Measurements from ENCODE around the gene C3orf20. TPM values are rescaled to one million over a fixed set of nuclear protein-coding genes. Genes with fewer than 3 reads are reported as not detected.

C3orf20 gene
- total and polyA plus RNA-seq, 11 donors, result 0.21 to 0.31 TPM; not detected in 9

GRCh38 chr3:14657579-14657978 lies 17.4 kb upstream of the C3orf20 start:
- no peak overlapping the region for H3K4me3 ChIP-seq
- 84 to 92% (median 88%) methylated on average over 2 of the region's 2 CpGs for WGBS, 4 donors
- intact Hi-C loops (cut with DNase I), result loop anchor here in 4 of 10 donors (10.0 kb wide), 1 partner anchor 437 kb away; the partner anchor contains the start of gene RBSN (in 4 of the 4)
- peaks cover 2 to 90% (median 83%) of the 10 kb centered on the region in 9 donors for H3K36me3 ChIP-seq
- H3K27me3 ChIP-seq, result no peaks in the 10 kb centered on the region
- no peak for DNase-seq
- TF ChIP-seq, protein P1, sequence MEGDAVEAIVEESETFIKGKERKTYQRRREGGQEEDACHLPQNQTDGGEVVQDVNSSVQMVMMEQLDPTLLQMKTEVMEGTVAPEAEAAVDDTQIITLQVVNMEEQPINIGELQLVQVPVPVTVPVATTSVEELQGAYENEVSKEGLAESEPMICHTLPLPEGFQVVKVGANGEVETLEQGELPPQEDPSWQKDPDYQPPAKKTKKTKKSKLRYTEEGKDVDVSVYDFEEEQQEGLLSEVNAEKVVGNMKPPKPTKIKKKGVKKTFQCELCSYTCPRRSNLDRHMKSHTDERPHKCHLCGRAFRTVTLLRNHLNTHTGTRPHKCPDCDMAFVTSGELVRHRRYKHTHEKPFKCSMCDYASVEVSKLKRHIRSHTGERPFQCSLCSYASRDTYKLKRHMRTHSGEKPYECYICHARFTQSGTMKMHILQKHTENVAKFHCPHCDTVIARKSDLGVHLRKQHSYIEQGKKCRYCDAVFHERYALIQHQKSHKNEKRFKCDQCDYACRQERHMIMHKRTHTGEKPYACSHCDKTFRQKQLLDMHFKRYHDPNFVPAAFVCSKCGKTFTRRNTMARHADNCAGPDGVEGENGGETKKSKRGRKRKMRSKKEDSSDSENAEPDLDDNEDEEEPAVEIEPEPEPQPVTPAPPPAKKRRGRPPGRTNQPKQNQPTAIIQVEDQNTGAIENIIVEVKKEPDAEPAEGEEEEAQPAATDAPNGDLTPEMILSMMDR (IDR thresholded peaks at IDR 0.05), result no peak
- no peak for TF ChIP-seq POLR2A (IDR thresholded peaks at IDR 0.05)
- H3K9me3 ChIP-seq, result no peaks in the 10 kb centered on the region
- no peak for ATAC-seq
- peaks cover 0 to 20% (median 15%) of the 10 kb centered on the region in 12 donors for H3K4me1 ChIP-seq
- H3K27ac ChIP-seq, result no peak overlapping the region

DNA sequence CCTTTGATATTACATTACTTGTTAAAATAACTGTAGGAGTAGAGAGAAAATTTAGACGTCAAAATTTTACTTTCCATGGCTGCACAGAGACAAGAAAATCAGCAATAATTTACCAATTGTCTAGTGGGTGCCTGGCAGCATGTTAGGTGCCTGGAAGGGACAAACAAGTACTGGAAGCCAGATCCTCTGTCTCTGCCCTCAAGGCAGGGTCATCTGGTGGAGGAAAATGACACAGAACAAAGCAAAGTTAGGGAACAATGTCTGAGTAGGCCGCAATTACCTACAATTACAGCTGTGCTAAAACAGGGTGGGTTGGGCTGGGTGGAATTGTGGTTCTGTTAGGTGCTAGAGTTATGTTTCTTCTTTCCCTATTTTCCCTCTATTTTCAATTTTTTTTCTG lies 16.0 kb upstream of the C3orf20 start:
- peaks cover 2 to 100% (median 97%) of the 10 kb centered on the region in 9 donors for H3K36me3 ChIP-seq
- intact Hi-C loops (cut with DNase I), result loop anchor here in 4 of 10 donors (10.0 kb wide), 1 partner anchor 436 kb away; the partner anchor contains the start of gene RBSN (in 4 of the 4)
- no peaks in the 10 kb centered on the region for H3K27me3 ChIP-seq
- no peak overlapping the region for H3K27ac ChIP-seq
- 88 to 96% (median 94%) methylated on average over 2 of the region's 2 CpGs for WGBS, 4 donors
- TF ChIP-seq, protein P1 (IDR thresholded peaks at IDR 0.05), result no peak
- no peak for TF ChIP-seq POLR2A (IDR thresholded peaks at IDR 0.05)
- H3K4me1 ChIP-seq, result peaks cover 0 to 6% (median under 1%) of the 10 kb centered on the region in 12 donors
- no peaks in the 10 kb centered on the region for H3K9me3 ChIP-seq
- DNase-seq (no peak), ATAC-seq (no peak)
- no peak overlapping the region for H3K4me3 ChIP-seq

DNA sequence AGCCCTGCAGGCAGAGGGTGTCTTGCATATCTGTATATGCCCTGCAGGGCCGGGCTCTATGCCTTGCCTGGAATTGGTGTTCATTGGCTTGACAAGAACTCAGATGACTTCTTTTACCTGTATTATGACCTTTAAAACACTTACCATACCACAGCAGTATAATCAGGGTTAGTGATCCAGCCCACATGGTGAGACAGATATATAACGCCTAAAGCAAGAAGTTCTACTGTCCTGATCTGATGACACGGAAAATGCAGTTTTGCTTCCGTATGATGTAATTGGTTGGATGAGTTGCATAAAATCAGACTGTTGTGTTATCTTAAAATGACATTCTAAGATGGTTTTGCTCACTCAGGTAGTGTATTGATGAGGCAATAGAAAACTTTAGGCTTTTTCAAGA lies 14.0 kb upstream of the C3orf20 start:
- peaks cover 2 to 100% (median 100%) of the 10 kb centered on the region in 9 donors for H3K36me3 ChIP-seq
- ATAC-seq, result no peak
- H3K9me3 ChIP-seq, result no peaks in the 10 kb centered on the region
- H3K4me1 ChIP-seq, result no peaks in the 10 kb centered on the region
- H3K27me3 ChIP-seq, result no peaks in the 10 kb centered on the region
- intact Hi-C loops (cut with DNase I), result no loop called here
- WGBS, 4 donors, result 69 to 85% (median 79%) methylated on average over 4 of the region's 4 CpGs
- no peak overlapping the region for H3K27ac ChIP-seq
- no peak overlapping the region for H3K4me3 ChIP-seq
- DNase-seq, result no peak
- no peak for TF ChIP-seq POLR2A (IDR thresholded peaks at IDR 0.05)
- TF ChIP-seq, protein P1 (IDR thresholded peaks at IDR 0.05), result no peak

DNA sequence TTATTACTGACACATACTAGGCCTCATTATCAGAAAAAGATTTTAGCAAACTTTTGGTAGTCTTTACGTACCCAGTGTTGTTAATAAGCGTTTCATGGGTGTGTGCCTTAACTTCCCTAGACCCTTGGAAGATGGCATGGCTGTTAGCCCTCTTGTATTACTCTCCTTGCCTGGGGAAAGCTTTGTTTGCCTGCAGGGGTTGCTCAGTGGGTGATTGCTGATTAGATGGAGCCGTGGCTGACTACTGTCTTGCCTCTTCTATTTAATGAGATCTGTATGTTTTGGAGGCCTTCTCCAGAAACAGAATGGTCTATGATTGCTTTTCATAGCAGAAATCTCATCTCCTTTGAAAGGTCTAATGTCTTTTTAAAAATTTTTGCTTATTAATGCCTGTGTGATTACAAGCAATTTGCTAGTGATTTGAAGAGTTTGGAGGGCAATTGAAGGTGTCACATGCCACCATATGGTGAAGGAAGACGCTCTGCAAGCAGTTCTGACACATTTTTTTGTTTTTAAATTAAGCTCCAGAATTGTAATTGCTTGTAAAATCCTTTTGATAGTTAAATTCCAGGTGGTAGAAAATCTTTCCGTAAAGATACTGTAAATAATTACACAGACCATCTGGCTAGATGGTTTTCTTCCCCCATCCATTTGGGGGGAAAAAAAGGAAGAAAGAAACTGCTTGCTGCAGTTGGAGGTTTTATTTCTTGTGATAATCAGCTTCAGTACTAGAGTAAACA lies 11.4 kb upstream of the C3orf20 start:
- DNase-seq (no peak), ATAC-seq (no peak)
- intact Hi-C loops (cut with DNase I), result no loop called here
- no peak for TF ChIP-seq POLR2A (IDR thresholded peaks at IDR 0.05)
- TF ChIP-seq, protein P1 (IDR thresholded peaks at IDR 0.05), result no peak
- Histone ChIP-seq H3K9me3 (no peaks in the 10 kb centered on the region), H3K4me3 (no peak overlapping the region), H3K27ac (no peak overlapping the region), H3K4me1 (no peaks in the 10 kb centered on the region), H3K36me3 (peaks cover 0 to 100% (median 100%) of the 10 kb centered on the region in 9 donors), H3K27me3 (no peaks in the 10 kb centered on the region)
- WGBS, 4 donors, result 85 to 91% (median 87%) methylated on average over 5 of the region's 5 CpGs

Data from heart left ventricle (tissue), 16 donors.